ENCODE results near the gene PTGIS. TPM values are rescaled to one million over a fixed set of nuclear protein-coding genes. Genes with fewer than 3 reads are reported as not detected.

The PTGIS gene
- total RNA-seq, 1 experiment from 2014 or later = 20.0 TPM

- H3K27me3 Mint-ChIP-seq (ENCODE audit: low read depth) = peaks cover 15% of the 10 kb centered on the region
- no peak overlapping the region for H2BK120ac ChIP-seq (ENCODE audit: low read depth, low read length, poor library complexity, severe bottlenecking)
- no peak overlapping the region for H2BK15ac ChIP-seq (ENCODE audit: low read depth, low read length)
- no peak overlapping the region for H2AK5ac ChIP-seq (ENCODE audit: insufficient read length, low read length)
- H3K36me3 Mint-ChIP-seq (ENCODE audit: insufficient read depth in 1 of 3, low read depth in 3 of 3) = peaks cover 0 to 5% (median 2%) of the 10 kb centered on the region in 3 experiments; a peak in 3 of 7 replicates
- H3K27ac ChIP-seq (ENCODE audit: insufficient read length, low read depth, low read length) = no peak overlapping the region
- no peaks in the 10 kb centered on the region for H3K23me2 ChIP-seq (ENCODE audit: insufficient read length, low read depth, low read length, poor library complexity, severe bottlenecking)
- H2AFZ ChIP-seq (ENCODE audit: low read length) = no peak overlapping the region
- peaks cover 4 to 14% of the 10 kb centered on the region in 2 experiments; a peak in 2 of 4 replicates for H3K4me1 Mint-ChIP-seq
- no peak overlapping the region for H3K4me2 ChIP-seq (ENCODE audit: insufficient read depth, insufficient read length, low read length)
- no peak overlapping the region for H3K18ac ChIP-seq (ENCODE audit: insufficient read length, low read depth, low read length)
- no peak overlapping the region for H3K4ac ChIP-seq (ENCODE audit: low read depth, low read length)
- no peaks in the 10 kb centered on the region for H3K9me3 ChIP-seq (ENCODE audit: control insufficient read depth, low read depth, low read length)
- no peak overlapping the region for H4K91ac ChIP-seq (ENCODE audit: insufficient read length, low read depth, low read length)
- no peak overlapping the region for H2BK5ac ChIP-seq (ENCODE audit: insufficient read length, low read length)
- H4K8ac ChIP-seq (replicated peaks; ENCODE audit: insufficient read length, low read depth, low read length) = no peak overlapping the region
- H3K27me3 ChIP-seq (ENCODE audit: insufficient read depth, low read length) = no peaks in the 10 kb centered on the region; the same call in 1 of the 2 replicates
- no peak overlapping the region for H2BK20ac ChIP-seq (ENCODE audit: low read depth, low read length, poor library complexity, severe bottlenecking)
- H3K9ac ChIP-seq (ENCODE audit: extremely low read depth, insufficient read length, low read length) = no peak overlapping the region
- H3K9me3 Mint-ChIP-seq = no peaks in the 10 kb centered on the region; a peak in 1 of 5 replicates
- H3K4me3 Mint-ChIP-seq = no peak overlapping the region
- no peak for DNase-seq
- H3T11ph ChIP-seq (ENCODE audit: low read length) = no peak overlapping the region
- H2BK12ac ChIP-seq (ENCODE audit: insufficient read length, low read depth, low read length) = no peak overlapping the region
- no peak overlapping the region for H4K5ac ChIP-seq (ENCODE audit: insufficient read length, low read depth, low read length)
- H3K79me1 ChIP-seq (ENCODE audit: insufficient read depth, low read depth, low read length, poor library complexity, severe bottlenecking) = no peaks in the 10 kb centered on the region
- H3K27ac Mint-ChIP-seq = no peak overlapping the region; a peak in 1 of 7 replicates
- H4K20me1 ChIP-seq (ENCODE audit: control insufficient read depth, insufficient read depth, insufficient read length) = no peaks in the 10 kb centered on the region
- H3K4me1 ChIP-seq (ENCODE audit: insufficient read depth, low read length) = no peaks in the 10 kb centered on the region
- TF ChIP-seq CTCF (conservative IDR thresholded peaks at IDR 0.05) = no peak
- H3K79me2 ChIP-seq (ENCODE audit: insufficient read depth, low read length) = no peaks in the 10 kb centered on the region
- no peak overlapping the region for H3K56ac ChIP-seq (ENCODE audit: insufficient read length, low read depth, low read length)
- no peak overlapping the region for H3K14ac ChIP-seq (ENCODE audit: insufficient read depth, low read length)
- no CpG with 5 or more reads among the region's 3 CpGs for WGBS (ENCODE audit: extremely low coverage, insufficient read length, low lambda C conversion rate)
- H3K23ac ChIP-seq (ENCODE audit: insufficient read length, low read depth, low read length) = no peak overlapping the region
Observed at GRCh38 chr20:49477200-49477599, 90.7 kb downstream of the PTGIS start.

Data from H9 (cell line).